GM23248 (cell line): ENCODE results near the gene MSRB2. TPM values are rescaled to one million over a fixed set of nuclear protein-coding genes. Genes with fewer than 3 reads are reported as not detected.

Source experiments
- DNase-seq: peaks from one replicate; pipeline ENCODE4 v3.0.0-alpha.2; 2015
- H2AFZ ChIP-seq: fragments of 200-600 bp; sonication (generic); 2 replicates; pipeline ENCODE4 v1.6.1; 2016; ENCODE audit warnings: antibody characterized with exemption
- H3F3A ChIP-seq: fragments of 200-600 bp; sonication (generic); 2 replicates; pipeline ENCODE4 v1.6.1; 2016; ENCODE audit warnings: mild to moderate bottlenecking, antibody characterized with exemption, mixed run types; ENCODE audit not compliant: insufficient read depth
- H3K27ac ChIP-seq: fragments of 200-600 bp; sonication (generic); 2 replicates; pipeline ENCODE4 v1.5.1; 2016; ENCODE audit warnings: mild to moderate bottlenecking
- H3K27me3 ChIP-seq: fragments of 200-600 bp; sonication (generic); replicated peaks from 2 replicates; pipeline ENCODE4 v1.6.1; 2016; ENCODE audit warnings: mild to moderate bottlenecking; ENCODE audit not compliant: insufficient read depth
- H3K36me3 ChIP-seq: fragments of 200-600 bp; sonication (generic); 2 replicates; pipeline ENCODE4 v1.6.1; 2016; ENCODE audit warnings: low read depth, mild to moderate bottlenecking
- H3K4me1 ChIP-seq: fragments of 200-600 bp; sonication (generic); 2 replicates; pipeline ENCODE4 v1.6.1; 2016; ENCODE audit warnings: mild to moderate bottlenecking; ENCODE audit not compliant: insufficient read depth
- H3K4me2 ChIP-seq: fragments of 200-600 bp; sonication (generic); one replicate; pipeline ENCODE4 v1.6.1; 2016; ENCODE audit warnings: mild to moderate bottlenecking; ENCODE audit not compliant: unreplicated experiment
- H3K4me3 ChIP-seq: fragments of 200-600 bp; sonication (generic); 2 replicates; pipeline ENCODE4 v1.5.1; 2016; ENCODE audit warnings: mild to moderate bottlenecking
- H3K79me2 ChIP-seq: fragments of 200-600 bp; sonication (generic); 2 replicates; pipeline ENCODE4 v1.6.1; 2016; ENCODE audit warnings: mild to moderate bottlenecking; ENCODE audit not compliant: insufficient read depth
- H3K9ac ChIP-seq: fragments of 200-600 bp; sonication (generic); 2 replicates; pipeline ENCODE4 v1.6.1; 2016; ENCODE audit warnings: mild to moderate bottlenecking
- H3K9me2 ChIP-seq: fragments of 200-600 bp; sonication (generic); 2 replicates; pipeline ENCODE4 v1.6.1; 2016; ENCODE audit warnings: mixed run types, mild to moderate bottlenecking, moderate library complexity; ENCODE audit not compliant: insufficient read depth
- H3K9me3 ChIP-seq: fragments of 200-600 bp; sonication (generic); one replicate; pipeline ENCODE4 v1.6.1; 2017; ENCODE audit warnings: low read depth
- H4K20me1 ChIP-seq: fragments of 200-600 bp; sonication (generic); 2 replicates; pipeline ENCODE4 v1.6.0; 2016; ENCODE audit not compliant: insufficient read depth
- EZH2 ChIP-seq: fragments of 200-600 bp; sonication (generic); IDR thresholded peaks from 2 replicates; pipeline ENCODE4 v1.6.1; 2018; ENCODE audit warnings: antibody characterized with exemption, mild to moderate bottlenecking; ENCODE audit not compliant: insufficient read depth, poor library complexity, severe bottlenecking
- EZH2phosphoT487 ChIP-seq: fragments of 200-600 bp; sonication (generic); IDR thresholded peaks from 2 replicates; pipeline ENCODE4 v1.6.1; 2018; ENCODE audit warnings: antibody characterized with exemption, moderate library complexity, mild to moderate bottlenecking, low read depth; ENCODE audit not compliant: insufficient read depth
- WGBS, 2 experiments: methylation state at CpG; one replicate each; pipeline ENCODE4 v1.1.6; 2015 to 2017; ENCODE audit warnings: low lambda C conversion rate in 2 of 2, low coverage in 1 of 2; ENCODE audit errors: missing lambda C conversion rate in 2 of 2; 5-methylcytosine and 5-hydroxymethylcytosine counted together
- in situ Hi-C: fragments of 300-500 bp; cut with MboI; formaldehyde crosslinking; loops from 2 replicates; pipeline ENCODE4 v1.15.0; 2020
- polyA plus RNA-seq: library from polyadenylated mRNA; unstranded; fragments of >200 nt; fragmentation: Nextera tagmentation; extraction: Ambion mirVana; gene quantifications from 2 replicates; pipeline ENCODE4 v1.2.1, GENCODE V29; 2016
- total RNA-seq: library from RNA; depleted of rRNA; stranded (reverse); fragments of >200 nt; shearing (Covaris generic); gene quantifications from 2 replicates; pipeline ENCODE4 v1.2.3, GENCODE V29; 2014

The MSRB2 gene
- total and polyA plus RNA-seq, 2 experiments from 2014 or later: 25.0 to 69.5 TPM

GRCh38 chr10:23051278-23051677, 44.1 kb upstream of the MSRB2 start:
- H3K27ac ChIP-seq: no peak overlapping the region
- no peaks in the 10 kb centered on the region for H3F3A ChIP-seq
- no peak overlapping the region for H3K9ac ChIP-seq
- H2AFZ ChIP-seq: no peak overlapping the region
- in situ Hi-C loops: no loop called here
- no peaks in the 10 kb centered on the region for H3K9me2 ChIP-seq
- no peaks in the 10 kb centered on the region for H3K9me3 ChIP-seq
- H4K20me1 ChIP-seq: no peaks in the 10 kb centered on the region
- DNase-seq: no peak
- H3K79me2 ChIP-seq: no peaks in the 10 kb centered on the region
- H3K27me3 ChIP-seq: no peaks in the 10 kb centered on the region; the same call in none of the 2 replicates
- no peak overlapping the region for H3K4me3 ChIP-seq
- no peaks in the 10 kb centered on the region for H3K36me3 ChIP-seq
- TF ChIP-seq EZH2phosphoT487: no peak
- H3K4me2 ChIP-seq: no peak overlapping the region
- H3K4me1 ChIP-seq: no peaks in the 10 kb centered on the region
- WGBS, 2 experiments: 83 to 90% methylated on average over 3 of the region's 3 CpGs

DNA sequence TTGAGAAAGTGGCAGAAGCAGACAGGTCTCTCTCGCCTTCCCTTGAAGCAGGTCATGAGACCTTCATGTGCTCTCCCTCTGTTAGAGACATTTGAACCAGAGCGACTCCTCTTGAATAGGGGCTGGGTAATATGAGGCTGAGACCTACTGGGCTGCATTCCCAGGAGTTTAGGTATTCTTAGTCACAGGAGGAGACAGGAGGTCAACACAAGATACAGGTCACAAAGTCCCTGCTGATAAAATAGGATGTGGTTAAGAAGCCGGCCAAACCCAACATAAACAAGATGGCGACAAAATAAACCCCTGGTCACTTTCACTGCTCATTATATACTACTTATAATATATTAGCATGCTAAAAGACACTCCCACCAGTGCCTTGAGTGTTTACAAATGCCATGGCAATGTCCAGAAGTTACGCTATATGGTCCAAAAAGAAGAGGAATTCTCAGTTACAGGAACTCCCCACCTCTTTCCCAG, 43.5 kb upstream of the MSRB2 start:
- H2AFZ ChIP-seq: no peak overlapping the region
- in situ Hi-C loops: no loop called here
- no peaks in the 10 kb centered on the region for H3K36me3 ChIP-seq
- H3K27ac ChIP-seq: no peak overlapping the region
- TF ChIP-seq EZH2: no peak
- TF ChIP-seq EZH2phosphoT487: no peak
- H3K9me3 ChIP-seq: no peaks in the 10 kb centered on the region
- H4K20me1 ChIP-seq: no peaks in the 10 kb centered on the region
- H3K4me3 ChIP-seq: no peak overlapping the region
- H3K27me3 ChIP-seq: no peaks in the 10 kb centered on the region; the same call in none of the 2 replicates
- H3K4me2 ChIP-seq: no peak overlapping the region
- DNase-seq: no peak
- 85 to 86% methylated on average over 5 of the region's 5 CpGs for WGBS, 2 experiments
- H3K9me2 ChIP-seq: no peaks in the 10 kb centered on the region
- no peak overlapping the region for H3K9ac ChIP-seq
- no peaks in the 10 kb centered on the region for H3K79me2 ChIP-seq
- H3F3A ChIP-seq: no peaks in the 10 kb centered on the region
- no peaks in the 10 kb centered on the region for H3K4me1 ChIP-seq

DNA sequence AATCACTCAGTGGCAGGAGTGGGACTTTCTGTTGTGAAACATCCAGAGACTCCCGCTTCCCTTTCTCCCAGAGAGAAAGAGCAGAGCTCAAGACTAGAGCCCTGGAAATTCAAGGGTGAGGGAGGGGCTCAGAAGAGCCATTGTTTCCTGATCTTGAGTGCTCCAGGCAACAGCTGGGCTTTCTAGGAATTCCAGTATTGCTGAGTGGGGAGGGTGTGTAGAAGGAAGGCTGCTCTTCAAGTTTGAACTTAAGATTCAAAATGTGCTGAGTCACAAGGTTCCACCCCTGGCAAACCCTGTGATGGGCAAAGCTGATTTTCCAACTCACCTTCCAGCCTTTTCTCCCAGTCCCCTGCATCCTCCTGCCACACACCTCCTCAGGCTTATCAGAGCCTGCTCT, 42.3 kb upstream of the MSRB2 start:
- in situ Hi-C loops: no loop called here
- Histone ChIP-seq H3K36me3 (no peaks in the 10 kb centered on the region), H3K9me2 (no peaks in the 10 kb centered on the region), H3K4me3 (no peak overlapping the region), H3K27ac (no peak overlapping the region), H3K4me2 (no peak overlapping the region), H4K20me1 (no peaks in the 10 kb centered on the region), H3K27me3 (peaks cover 6% of the 10 kb centered on the region), H2AFZ (no peak overlapping the region), H3K79me2 (no peaks in the 10 kb centered on the region), H3K9me3 (no peaks in the 10 kb centered on the region), H3K9ac (no peak overlapping the region), H3F3A (no peaks in the 10 kb centered on the region), H3K4me1 (no peaks in the 10 kb centered on the region)
- no peak for TF ChIP-seq EZH2
- TF ChIP-seq EZH2phosphoT487: no peak
- WGBS, 2 experiments: 28 to 37% methylated on average over 1 of the region's 1 CpG
- peak; percentile 17 for DNase-seq

GRCh38 chr10:23055424-23056185, 39.8 kb upstream of the MSRB2 start:
- H3K4me2 ChIP-seq: no peak overlapping the region
- in situ Hi-C loops: no loop called here
- H3K9me3 ChIP-seq: no peaks in the 10 kb centered on the region
- TF ChIP-seq EZH2 (no peak), EZH2phosphoT487 (no peak)
- no peak overlapping the region for H3K9ac ChIP-seq
- no peaks in the 10 kb centered on the region for H3K9me2 ChIP-seq
- no peak overlapping the region for H3K4me3 ChIP-seq
- H3K4me1 ChIP-seq: no peaks in the 10 kb centered on the region
- no peak overlapping the region for H3K27ac ChIP-seq
- H3F3A ChIP-seq: no peaks in the 10 kb centered on the region
- H3K27me3 ChIP-seq: peaks cover 19% of the 10 kb centered on the region
- WGBS, 2 experiments: 75 to 77% methylated on average over 7 of the region's 7 CpGs
- H2AFZ ChIP-seq: no peak overlapping the region
- no peaks in the 10 kb centered on the region for H4K20me1 ChIP-seq
- no peak for DNase-seq
- no peaks in the 10 kb centered on the region for H3K79me2 ChIP-seq
- H3K36me3 ChIP-seq: no peaks in the 10 kb centered on the region

DNA sequence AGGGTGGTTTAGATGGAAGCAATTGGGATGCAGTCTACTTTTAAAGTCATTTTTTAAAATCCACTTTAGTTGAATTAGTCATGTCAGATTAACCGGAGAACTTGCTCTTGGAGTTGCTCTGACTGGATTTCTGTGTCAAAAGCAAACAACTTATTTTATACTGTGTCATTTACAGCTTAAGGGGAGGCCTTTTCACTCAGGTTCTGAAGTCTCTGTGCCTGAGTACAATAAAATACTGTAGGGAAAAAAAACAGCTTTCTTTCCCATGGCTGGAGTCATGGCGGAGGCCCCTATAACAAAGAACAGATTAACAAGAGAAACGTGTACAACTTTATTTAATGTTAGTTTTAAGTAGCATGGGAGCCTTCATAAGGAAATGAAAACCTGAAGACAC, 39.2 kb upstream of the MSRB2 start:
- Histone ChIP-seq H4K20me1 (no peaks in the 10 kb centered on the region), H3K9ac (no peak overlapping the region), H3K4me1 (no peaks in the 10 kb centered on the region), H3K27ac (no peak overlapping the region), H3K27me3 (peaks cover 19% of the 10 kb centered on the region), H3K9me3 (no peaks in the 10 kb centered on the region), H3K4me2 (no peak overlapping the region), H3K36me3 (no peaks in the 10 kb centered on the region), H3K79me2 (no peaks in the 10 kb centered on the region), H3K9me2 (no peaks in the 10 kb centered on the region), H3F3A (no peaks in the 10 kb centered on the region), H3K4me3 (no peak overlapping the region), H2AFZ (no peak overlapping the region)
- 60 to 61% methylated on average over 3 of the region's 3 CpGs for WGBS, 2 experiments
- no peak for DNase-seq
- TF ChIP-seq EZH2 (no peak), EZH2phosphoT487 (no peak)
- in situ Hi-C loops: no loop called here
